Transverse colon (tissue), 4 donors: Measurements from ENCODE around the gene MN1. TPM values are rescaled to one million over a fixed set of nuclear protein-coding genes. Genes with fewer than 3 reads are reported as not detected.
A peak's percentile ranks its signal among the peaks of the same experiment; 100 is the strongest.

Experiments
- DNase-seq: peaks from one replicate; pipeline ENCODE4 v3.0.0-alpha.2; 2019
- H3K27ac ChIP-seq, 4 donors: fragments of 200-600 bp; sonication (generic); 2 replicates each; pipeline ENCODE4 v1.5.1; 2016 to 2018; ENCODE audit warnings: inconsistent platforms in 4 of 4
- H3K27me3 ChIP-seq: fragments of 200-600 bp; sonication (generic); 2 replicates; pipeline ENCODE4 v1.5.1; 2017; ENCODE audit warnings: inconsistent platforms
- H3K36me3 ChIP-seq, 4 donors: fragments of 200-600 bp; sonication (generic); 2 replicates each; pipeline ENCODE4 v1.5.1; 2017 to 2019; ENCODE audit warnings: inconsistent platforms in 4 of 4
- H3K4me1 ChIP-seq, 4 donors: fragments of 200-600 bp; sonication (generic); 2 replicates each; pipeline ENCODE4 v1.5.1; 2017 to 2020; ENCODE audit warnings: inconsistent platforms in 4 of 4
- H3K4me3 ChIP-seq, 4 donors: fragments of 200-600 bp; sonication (generic); 1 replicate in 1 of 4; 2 replicates in 3 of 4; pipeline versions ENCODE4 v1.5.1 to v1.6.1; 2017 to 2019; ENCODE audit warnings: inconsistent platforms in 4 of 4
- H3K9me3 ChIP-seq, 2 donors: fragments of 200-600 bp; sonication (generic); 2 replicates each; pipeline ENCODE4 v1.5.1; 2017 to 2019; ENCODE audit warnings: inconsistent platforms in 2 of 2
- EP300 ChIP-seq: sonication (generic); formaldehyde crosslinking; IDR thresholded peaks from one replicate; pipeline ENCODE4 v1.6.1; 2017; ENCODE audit warnings: antibody characterized with exemption, low read depth
- POLR2A ChIP-seq: fragments of 450-650 bp; IDR thresholded peaks from one replicate; pipeline ENCODE4 v1.6.1; 2016; ENCODE audit warnings: antibody characterized with exemption, mild to moderate bottlenecking, moderate library complexity
- POLR2AphosphoS5 ChIP-seq, 3 donors: sonication (generic); formaldehyde crosslinking; IDR thresholded peaks; one replicate each; pipeline ENCODE4 v1.6.1; 2016; ENCODE audit warnings: antibody characterized with exemption in 3 of 3
- WGBS, 2 donors: methylation state at CpG; one replicate each; pipeline ENCODE4 v1.1.5; 2018; ENCODE audit warnings: low coverage in 1 of 2; 5-methylcytosine and 5-hydroxymethylcytosine counted together
- in situ Hi-C, 4 donors: fragments of 200-750 bp; cut with MboI; loops; one replicate each; pipeline versions ENCODE4 v1.15.0 to v1.15.1; 2017; ENCODE audit warnings: low sequenced_read_pairs in 3 of 4, low pct_ligation_motif_present in 1 of 4, low pct_unique_long_range_greater_than_20kb in 1 of 4
- intact Hi-C: fragments of 100-400 bp; cut with DNase I; formaldehyde crosslinking; loops from one replicate; pipeline ENCODE4 v1.15.1; 2023; ENCODE audit warnings: low total_unique reads
- total RNA-seq, 4 donors: library from RNA; depleted of rRNA; stranded (reverse); fragments of >200 nt; gene quantifications; one replicate each; pipeline ENCODE4 v1.1.0, GENCODE V29; 2016
- TF ChIP-seq, protein P1 (sequence below), 5 experiments: fragments of 200-600 bp in 3 of 5; fragments of 450-650 bp in 2 of 5; sonication (generic) in 3 of 5; IDR thresholded peaks; 1 replicate in 2 of 5; 2 replicates in 3 of 5; pipeline ENCODE4 v1.5.1; 2016 to 2017; ENCODE audit warnings: antibody characterized with exemption in 5 of 5, inconsistent platforms in 3 of 5, mild to moderate bottlenecking in 2 of 5, moderate library complexity in 1 of 5

The MN1 gene
- total RNA-seq, 4 donors from 2014 or later, result 1.1 to 4.2 (median 3.0) TPM

- 0 to 48% methylated on average over 2 to 16 of the region's 17 CpGs for WGBS, 2 donors
- intact Hi-C loops, result loop anchor here (5.0 kb wide), 1 partner anchor 1053 kb away; no protein-coding TSS in a partner anchor
- Histone ChIP-seq H3K27me3 (no peaks in the 10 kb centered on the region), H3K9me3 (no peaks in the 10 kb centered on the region), H3K4me1 (peaks cover 0 to 11% (median 7%) of the 10 kb centered on the region in 4 donors), H3K27ac (peak overlapping the region; percentile 19 to 73 (median 62)), H3K36me3 (no peaks in the 10 kb centered on the region), H3K4me3 (no peak overlapping the region)
- TF ChIP-seq, protein P1, sequence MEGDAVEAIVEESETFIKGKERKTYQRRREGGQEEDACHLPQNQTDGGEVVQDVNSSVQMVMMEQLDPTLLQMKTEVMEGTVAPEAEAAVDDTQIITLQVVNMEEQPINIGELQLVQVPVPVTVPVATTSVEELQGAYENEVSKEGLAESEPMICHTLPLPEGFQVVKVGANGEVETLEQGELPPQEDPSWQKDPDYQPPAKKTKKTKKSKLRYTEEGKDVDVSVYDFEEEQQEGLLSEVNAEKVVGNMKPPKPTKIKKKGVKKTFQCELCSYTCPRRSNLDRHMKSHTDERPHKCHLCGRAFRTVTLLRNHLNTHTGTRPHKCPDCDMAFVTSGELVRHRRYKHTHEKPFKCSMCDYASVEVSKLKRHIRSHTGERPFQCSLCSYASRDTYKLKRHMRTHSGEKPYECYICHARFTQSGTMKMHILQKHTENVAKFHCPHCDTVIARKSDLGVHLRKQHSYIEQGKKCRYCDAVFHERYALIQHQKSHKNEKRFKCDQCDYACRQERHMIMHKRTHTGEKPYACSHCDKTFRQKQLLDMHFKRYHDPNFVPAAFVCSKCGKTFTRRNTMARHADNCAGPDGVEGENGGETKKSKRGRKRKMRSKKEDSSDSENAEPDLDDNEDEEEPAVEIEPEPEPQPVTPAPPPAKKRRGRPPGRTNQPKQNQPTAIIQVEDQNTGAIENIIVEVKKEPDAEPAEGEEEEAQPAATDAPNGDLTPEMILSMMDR (IDR thresholded peaks at IDR 0.05), result no peak
- TF ChIP-seq POLR2AphosphoS5 (IDR thresholded peaks at IDR 0.05) (no peak), POLR2A (no peak), EP300 (no peak)
- no peak for DNase-seq
- in situ Hi-C loops, result loop anchor here (10.0 to 25.0 kb wide), 4 partner anchors 395 to 1055 kb away; no protein-coding TSS in a partner anchor
Observed at GRCh38 chr22:27809700-27810608, 8.4 kb upstream of the MN1 start.

DNA sequence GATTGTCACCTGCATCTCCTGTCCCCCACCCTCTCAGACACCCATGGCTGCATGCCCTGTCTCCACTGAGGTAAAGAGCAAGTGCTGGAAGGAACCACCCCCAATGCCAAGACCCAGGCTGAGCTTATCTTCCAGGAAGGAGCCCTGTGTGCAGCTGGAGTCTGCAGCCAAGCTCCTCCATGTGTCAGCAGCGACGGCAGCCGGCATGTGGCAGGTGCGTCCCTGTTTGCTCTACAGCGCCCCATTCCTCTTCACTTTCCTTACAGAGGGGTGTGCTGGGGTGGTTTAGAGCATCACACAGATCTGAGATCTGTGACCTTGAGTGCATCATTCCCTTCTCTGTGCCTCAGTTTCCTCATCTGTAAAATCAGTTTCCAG, 7.7 kb upstream of the MN1 start:
- H3K4me1 ChIP-seq, result peaks cover 0 to 11% (median 7%) of the 10 kb centered on the region in 4 donors
- intact Hi-C loops, result loop anchor here (5.0 kb wide), 1 partner anchor 1052 kb away; no protein-coding TSS in a partner anchor
- 26% methylated on average over 5 of the region's 5 CpGs; no CpG with 5 or more reads in 1 of the 2 donors for WGBS, 2 donors
- in situ Hi-C loops, result loop anchor here (10.0 to 25.0 kb wide), 4 partner anchors 394 to 1054 kb away; no protein-coding TSS in a partner anchor
- no peaks in the 10 kb centered on the region for H3K36me3 ChIP-seq
- no peak overlapping the region for H3K27ac ChIP-seq
- no peak overlapping the region for H3K4me3 ChIP-seq
- no peak for DNase-seq
- peaks cover under 1% of the 10 kb centered on the region for H3K27me3 ChIP-seq
- TF ChIP-seq, protein P1 (IDR thresholded peaks at IDR 0.05), result no peak
- TF ChIP-seq POLR2A, result no peak
- no peaks in the 10 kb centered on the region for H3K9me3 ChIP-seq

- Histone ChIP-seq H3K9me3 (no peaks in the 10 kb centered on the region), H3K27me3 (peaks cover 6% of the 10 kb centered on the region), H3K27ac (no peak overlapping the region), H3K4me3 (no peak overlapping the region), H3K4me1 (peaks cover 0 to 11% (median 7%) of the 10 kb centered on the region in 4 donors), H3K36me3 (no peaks in the 10 kb centered on the region)
- TF ChIP-seq EP300 (no peak), POLR2AphosphoS5 (IDR thresholded peaks at IDR 0.05) (no peak), POLR2A (no peak)
- TF ChIP-seq, protein P1 (IDR thresholded peaks at IDR 0.05), result no peak
- intact Hi-C loops (loop anchor here (5.0 kb wide), 1 partner anchor 1051 kb away; no protein-coding TSS in a partner anchor), in situ Hi-C loops (loop anchor here (10.0 to 25.0 kb wide), 4 partner anchors 394 to 1054 kb away; no protein-coding TSS in a partner anchor)
- no peak for DNase-seq
- 71 to 81% methylated on average over 4 to 18 of the region's 18 CpGs for WGBS, 2 donors
Observed at GRCh38 chr22:27808451-27809225, 7.1 kb upstream of the MN1 start.

DNA sequence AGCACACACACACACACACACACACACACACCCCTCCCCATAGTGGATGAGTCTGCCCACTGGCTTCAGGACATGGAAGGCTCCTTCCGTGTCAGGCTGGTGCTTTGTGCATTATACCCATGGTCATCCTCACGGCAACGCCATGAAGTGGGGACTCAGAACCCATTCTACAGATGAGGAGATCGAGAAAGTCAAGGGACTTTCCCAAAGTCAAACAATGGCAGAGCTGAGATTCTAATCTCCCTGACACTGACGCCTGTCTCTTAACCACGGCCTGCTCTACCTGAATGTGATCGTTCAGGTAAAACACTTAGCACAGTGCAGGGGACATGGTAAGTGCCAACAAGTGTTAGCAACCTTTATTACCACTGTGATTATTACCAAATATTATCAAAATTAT, 4.3 kb upstream of the MN1 start:
- H3K27me3 ChIP-seq, result peaks cover 31% of the 10 kb centered on the region
- H3K27ac ChIP-seq, result no peak overlapping the region
- WGBS, 2 donors, result 78% methylated on average over 7 of the region's 7 CpGs; no CpG with 5 or more reads in 1 of the 2 donors
- no peak overlapping the region for H3K4me3 ChIP-seq
- H3K9me3 ChIP-seq, result no peaks in the 10 kb centered on the region
- in situ Hi-C loops (loop anchor here (10.0 to 25.0 kb wide), 4 partner anchors 391 to 1051 kb away; no protein-coding TSS in a partner anchor), intact Hi-C loops (loop anchor here (5.0 kb wide), 1 partner anchor 1049 kb away; no protein-coding TSS in a partner anchor)
- H3K4me1 ChIP-seq, result peaks cover 4 to 19% (median 11%) of the 10 kb centered on the region in 4 donors
- H3K36me3 ChIP-seq, result no peaks in the 10 kb centered on the region
- no peak for TF ChIP-seq EP300
- TF ChIP-seq, protein P1 (IDR thresholded peaks at IDR 0.05), result no peak
- no peak for TF ChIP-seq POLR2A
- TF ChIP-seq POLR2AphosphoS5 (IDR thresholded peaks at IDR 0.05), result no peak
- DNase-seq, result no peak
